PFSK-1 (cell line): Measurements from ENCODE around the gene SSR2.

Source experiments
- FOXP2 ChIP-seq: optimal IDR thresholded peaks from 2 replicates; pipeline ENCODE3; 2011; ENCODE audit warnings: borderline replicate concordance, control low read depth, inconsistent platforms; ENCODE audit not compliant: insufficient read depth; ENCODE audit errors: extremely low read length, extremely low read depth
- POLR2AphosphoS5 ChIP-seq: IDR thresholded peaks from 2 replicates; pipeline ENCODE4 v1.6.1; 2012; ENCODE audit warnings: low read depth, mild to moderate bottlenecking, control low read depth, low read length, moderate library complexity
- SIN3A ChIP-seq: IDR thresholded peaks from 2 replicates; pipeline ENCODE4 v1.6.1; 2012; ENCODE audit warnings: mild to moderate bottlenecking, low read length, moderate library complexity, borderline replicate concordance; ENCODE audit not compliant: insufficient read depth
- TAF1 ChIP-seq: IDR thresholded peaks from 2 replicates; pipeline ENCODE4 v1.6.1; 2012; ENCODE audit warnings: low read length, control low read depth, borderline replicate concordance; ENCODE audit not compliant: insufficient read depth
- TF ChIP-seq, protein P1 (sequence below), 2 experiments: IDR thresholded peaks; 2 replicates each; pipeline versions ENCODE4 v1.6.1 to v1.8.0; 2011 to 2012; ENCODE audit warnings: low read depth in 2 of 2, low read length in 2 of 2, control low read depth in 1 of 2, inconsistent platforms in 1 of 2, mild to moderate bottlenecking in 1 of 2, moderate library complexity in 1 of 2; ENCODE audit not compliant: insufficient read depth in 1 of 2

Gene SSR2

DNA sequence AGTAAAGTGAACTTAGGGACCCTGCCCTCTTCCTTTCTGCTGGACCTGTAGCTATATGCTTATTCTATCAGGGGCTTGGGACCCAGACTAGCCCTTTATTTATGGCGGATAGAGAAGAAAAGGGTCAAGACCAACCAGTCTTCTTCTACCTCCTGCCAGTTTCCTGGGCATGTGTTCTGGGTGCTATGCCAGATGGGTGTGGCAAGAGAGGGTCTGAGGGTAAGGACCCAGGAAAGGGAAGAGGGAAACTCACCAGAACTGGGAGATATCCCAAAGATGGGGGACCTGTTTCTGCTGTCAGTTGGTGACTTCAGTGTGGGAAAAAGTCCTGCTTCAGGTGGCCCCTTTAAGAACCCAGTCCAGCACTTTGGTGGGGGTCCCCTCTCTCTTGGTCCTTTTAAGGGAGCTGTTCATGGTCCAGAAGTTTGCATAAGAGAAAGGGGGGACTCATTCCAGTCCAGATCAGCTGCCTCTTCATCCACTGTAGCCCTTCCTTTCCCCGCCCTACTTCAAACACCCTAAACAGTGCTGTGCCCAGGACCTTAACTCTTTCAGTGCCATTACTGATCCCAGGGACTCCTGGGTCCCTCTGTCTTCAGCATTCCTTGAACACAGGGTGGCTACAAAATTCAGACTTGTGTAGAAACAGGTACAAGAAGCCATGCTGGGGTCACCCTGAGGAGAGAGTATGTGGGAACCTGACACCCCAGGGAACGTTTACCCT, 18.4 kb downstream of the SSR2 start:
- TF ChIP-seq, protein P1, sequence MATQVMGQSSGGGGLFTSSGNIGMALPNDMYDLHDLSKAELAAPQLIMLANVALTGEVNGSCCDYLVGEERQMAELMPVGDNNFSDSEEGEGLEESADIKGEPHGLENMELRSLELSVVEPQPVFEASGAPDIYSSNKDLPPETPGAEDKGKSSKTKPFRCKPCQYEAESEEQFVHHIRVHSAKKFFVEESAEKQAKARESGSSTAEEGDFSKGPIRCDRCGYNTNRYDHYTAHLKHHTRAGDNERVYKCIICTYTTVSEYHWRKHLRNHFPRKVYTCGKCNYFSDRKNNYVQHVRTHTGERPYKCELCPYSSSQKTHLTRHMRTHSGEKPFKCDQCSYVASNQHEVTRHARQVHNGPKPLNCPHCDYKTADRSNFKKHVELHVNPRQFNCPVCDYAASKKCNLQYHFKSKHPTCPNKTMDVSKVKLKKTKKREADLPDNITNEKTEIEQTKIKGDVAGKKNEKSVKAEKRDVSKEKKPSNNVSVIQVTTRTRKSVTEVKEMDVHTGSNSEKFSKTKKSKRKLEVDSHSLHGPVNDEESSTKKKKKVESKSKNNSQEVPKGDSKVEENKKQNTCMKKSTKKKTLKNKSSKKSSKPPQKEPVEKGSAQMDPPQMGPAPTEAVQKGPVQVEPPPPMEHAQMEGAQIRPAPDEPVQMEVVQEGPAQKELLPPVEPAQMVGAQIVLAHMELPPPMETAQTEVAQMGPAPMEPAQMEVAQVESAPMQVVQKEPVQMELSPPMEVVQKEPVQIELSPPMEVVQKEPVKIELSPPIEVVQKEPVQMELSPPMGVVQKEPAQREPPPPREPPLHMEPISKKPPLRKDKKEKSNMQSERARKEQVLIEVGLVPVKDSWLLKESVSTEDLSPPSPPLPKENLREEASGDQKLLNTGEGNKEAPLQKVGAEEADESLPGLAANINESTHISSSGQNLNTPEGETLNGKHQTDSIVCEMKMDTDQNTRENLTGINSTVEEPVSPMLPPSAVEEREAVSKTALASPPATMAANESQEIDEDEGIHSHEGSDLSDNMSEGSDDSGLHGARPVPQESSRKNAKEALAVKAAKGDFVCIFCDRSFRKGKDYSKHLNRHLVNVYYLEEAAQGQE (IDR thresholded peaks at IDR 0.05; ENCODE audit: insufficient read depth in 1 of 2, low read depth in 2 of 2, low read length in 2 of 2): no peak
- TF ChIP-seq POLR2AphosphoS5: no peak
- no peak for TF ChIP-seq SIN3A
- no peak for TF ChIP-seq TAF1
- no peak for TF ChIP-seq FOXP2

DNA sequence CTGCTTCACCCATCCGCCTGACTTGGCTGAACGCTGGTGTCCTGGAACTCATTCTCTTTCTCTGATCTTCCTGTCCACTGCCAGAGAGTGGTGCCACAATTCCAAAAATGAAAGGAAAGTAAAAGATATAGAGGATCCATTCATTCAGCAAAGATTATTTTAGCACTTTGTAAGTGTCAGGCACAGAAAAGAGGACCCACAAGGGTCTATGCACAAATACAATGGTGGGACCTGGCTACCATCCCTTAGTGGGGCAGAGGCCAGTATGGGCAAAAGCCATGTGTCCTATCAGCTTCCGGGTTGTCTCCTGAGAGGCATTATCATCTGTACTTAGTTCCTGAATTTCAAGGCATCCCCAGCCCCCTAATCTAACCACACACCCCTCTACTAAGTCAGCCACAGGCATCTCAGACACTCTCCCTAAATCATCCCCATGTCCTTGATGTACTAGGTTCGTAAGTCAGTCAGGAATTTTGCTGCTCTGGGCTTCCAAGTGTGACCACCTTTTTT, 19.0 kb downstream of the SSR2 start:
- TF ChIP-seq, protein P1 (IDR thresholded peaks at IDR 0.05; ENCODE audit: insufficient read depth in 1 of 2, low read depth in 2 of 2, low read length in 2 of 2): no peak
- no peak for TF ChIP-seq TAF1

DNA sequence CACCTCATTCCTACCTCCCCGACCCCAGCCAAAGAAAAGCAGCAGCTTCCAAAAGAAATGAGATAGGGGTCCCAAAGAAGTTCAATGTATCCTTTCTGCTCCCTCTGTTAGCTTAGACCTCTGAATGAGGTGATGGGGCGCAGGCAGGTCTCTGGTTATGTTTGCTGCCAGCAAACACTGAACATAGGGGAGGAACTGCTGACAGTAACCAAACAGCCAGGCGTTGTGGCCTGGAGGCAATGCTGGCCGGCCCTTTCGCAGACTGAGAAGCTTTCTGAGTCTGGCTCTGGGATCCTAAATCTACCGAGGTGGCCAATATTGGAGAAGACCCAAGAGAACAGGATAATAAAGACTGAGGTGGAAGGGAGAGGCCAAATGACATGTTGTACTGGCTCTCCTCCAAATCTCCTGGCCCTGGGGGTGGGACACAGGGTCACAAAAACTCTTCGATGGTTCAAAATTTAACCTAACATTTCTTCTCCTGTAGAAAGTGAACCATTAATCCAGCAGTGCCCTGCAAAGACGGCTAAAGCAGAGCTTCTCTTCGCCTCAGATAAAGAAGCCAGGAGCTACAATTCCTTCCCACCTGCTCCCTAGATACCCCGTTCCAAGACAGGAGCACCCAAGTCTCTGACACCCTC, 19.6 kb downstream of the SSR2 start:
- TF ChIP-seq FOXP2 (no peak), POLR2AphosphoS5 (no peak), TAF1 (no peak), SIN3A (no peak)
- TF ChIP-seq, protein P1 (IDR thresholded peaks at IDR 0.05; ENCODE audit: insufficient read depth in 1 of 2, low read depth in 2 of 2, low read length in 2 of 2): no peak

DNA sequence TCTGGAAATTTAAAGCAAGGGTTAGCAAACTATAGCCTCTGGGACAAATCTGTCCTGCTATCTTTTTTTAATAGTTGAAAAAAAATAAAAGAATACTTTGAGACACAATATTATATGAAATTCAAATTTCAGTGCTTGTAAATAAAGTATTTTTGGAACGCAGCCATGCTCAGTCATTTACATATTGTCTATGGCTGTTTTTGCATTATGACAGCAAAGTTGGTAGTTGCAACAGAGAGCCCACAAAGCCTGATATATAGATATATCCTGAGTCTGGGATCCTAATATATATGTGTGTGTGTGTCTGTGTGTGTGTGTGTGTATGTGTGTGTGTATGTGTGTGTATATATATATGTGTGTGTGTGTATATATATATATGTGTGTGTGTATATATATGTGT, 20.8 kb downstream of the SSR2 start:
- no peak for TF ChIP-seq TAF1
- TF ChIP-seq POLR2AphosphoS5: no peak
- TF ChIP-seq FOXP2: no peak
- TF ChIP-seq, protein P1 (IDR thresholded peaks at IDR 0.05; ENCODE audit: insufficient read depth in 1 of 2, low read depth in 2 of 2, low read length in 2 of 2): no peak
- TF ChIP-seq SIN3A: no peak
